DOHH2 (cell line): Measurements from ENCODE around the gene NUP160.

Experiments
- EZH2phosphoT487 ChIP-seq: fragments of 200-600 bp; sonication (generic); IDR thresholded peaks from 2 replicates; pipeline ENCODE4 v1.6.1; 2017; ENCODE audit warnings: borderline replicate concordance, mild to moderate bottlenecking, antibody characterized with exemption, low read length, moderate library complexity, mixed read lengths
- TF ChIP-seq, protein P1 (sequence below): fragments of 200-600 bp; sonication (generic); IDR thresholded peaks from one replicate; pipeline ENCODE4 v1.5.1; 2014; ENCODE audit warnings: antibody characterized with exemption, mild to moderate bottlenecking, low read depth, low read length; ENCODE audit not compliant: poor library complexity, severe bottlenecking

DNA sequence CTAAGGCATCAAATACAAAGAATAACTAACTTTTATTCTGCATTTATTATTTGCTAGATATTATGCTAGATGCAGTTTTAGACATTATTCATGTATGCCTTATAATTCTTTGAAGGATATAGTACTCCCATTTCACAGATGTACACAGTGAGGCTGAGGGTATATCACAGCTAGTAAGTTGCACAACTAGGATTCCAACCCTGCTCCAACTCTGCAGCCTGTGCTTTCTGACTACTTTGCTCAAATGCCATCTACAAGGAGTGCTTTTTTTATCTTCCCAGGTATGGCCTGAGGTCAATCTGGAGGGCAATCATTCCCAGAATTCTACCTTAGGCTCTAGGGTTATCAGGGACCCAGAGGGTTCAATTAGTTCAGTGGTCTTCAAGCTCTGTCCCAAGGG is 28.4 kb downstream of the NUP160 start:
- TF ChIP-seq, protein P1, sequence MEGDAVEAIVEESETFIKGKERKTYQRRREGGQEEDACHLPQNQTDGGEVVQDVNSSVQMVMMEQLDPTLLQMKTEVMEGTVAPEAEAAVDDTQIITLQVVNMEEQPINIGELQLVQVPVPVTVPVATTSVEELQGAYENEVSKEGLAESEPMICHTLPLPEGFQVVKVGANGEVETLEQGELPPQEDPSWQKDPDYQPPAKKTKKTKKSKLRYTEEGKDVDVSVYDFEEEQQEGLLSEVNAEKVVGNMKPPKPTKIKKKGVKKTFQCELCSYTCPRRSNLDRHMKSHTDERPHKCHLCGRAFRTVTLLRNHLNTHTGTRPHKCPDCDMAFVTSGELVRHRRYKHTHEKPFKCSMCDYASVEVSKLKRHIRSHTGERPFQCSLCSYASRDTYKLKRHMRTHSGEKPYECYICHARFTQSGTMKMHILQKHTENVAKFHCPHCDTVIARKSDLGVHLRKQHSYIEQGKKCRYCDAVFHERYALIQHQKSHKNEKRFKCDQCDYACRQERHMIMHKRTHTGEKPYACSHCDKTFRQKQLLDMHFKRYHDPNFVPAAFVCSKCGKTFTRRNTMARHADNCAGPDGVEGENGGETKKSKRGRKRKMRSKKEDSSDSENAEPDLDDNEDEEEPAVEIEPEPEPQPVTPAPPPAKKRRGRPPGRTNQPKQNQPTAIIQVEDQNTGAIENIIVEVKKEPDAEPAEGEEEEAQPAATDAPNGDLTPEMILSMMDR, result no peak
- TF ChIP-seq EZH2phosphoT487, result no peak
